SH-SY5Y (cell line): ENCODE measurements around the gene A2ML1.

Experiments used
- GATA2 ChIP-seq: IDR thresholded peaks from 2 replicates; pipeline ENCODE4 v1.6.1; 2011; ENCODE audit warnings: mild to moderate bottlenecking, low read depth, low read length
- GATA3 ChIP-seq: IDR thresholded peaks from 2 replicates; pipeline ENCODE4 v1.6.1; 2011; ENCODE audit warnings: low read depth, mild to moderate bottlenecking, low read length, moderate library complexity

GRCh38 chr12:8867786-8868185 is 45.4 kb downstream of the A2ML1 start:
- TF ChIP-seq GATA2, result no peak
- no peak for TF ChIP-seq GATA3
